Measurements from ENCODE around the gene PLEKHA7.
"Not testable (repeated sequence)": the region's sequence is repeated elsewhere in the genome, so short reads cannot be mapped to it uniquely, and the experiment has no call there.

PLEKHA7 gene

GRCh38 chr11:16874275-16874975, 139.8 kb downstream of the PLEKHA7 start:
- FAIRE-seq = no peak

GRCh38 chr11:16873289-16873688, 140.9 kb downstream of the PLEKHA7 start:
- no peak for FAIRE-seq

DNA sequence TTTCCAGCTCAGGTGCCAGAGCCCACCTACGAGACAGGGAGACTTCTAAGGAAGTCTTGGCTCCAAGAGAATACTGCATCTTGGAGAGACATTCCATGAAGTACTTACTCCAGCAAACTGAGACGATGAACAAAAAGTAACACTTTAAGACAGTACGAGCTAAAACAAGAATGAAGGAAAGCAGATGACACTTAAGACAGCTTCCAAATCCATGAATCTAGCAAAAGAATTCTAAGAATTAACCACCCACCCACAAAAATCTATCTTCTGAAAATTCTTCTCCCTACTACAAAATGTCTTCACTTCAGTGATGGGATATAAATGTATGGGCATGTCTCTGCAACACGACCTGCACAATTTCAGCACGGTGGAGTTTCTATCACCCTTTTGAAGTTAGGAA, 142.8 kb downstream of the PLEKHA7 start:
- FAIRE-seq = no peak

DNA sequence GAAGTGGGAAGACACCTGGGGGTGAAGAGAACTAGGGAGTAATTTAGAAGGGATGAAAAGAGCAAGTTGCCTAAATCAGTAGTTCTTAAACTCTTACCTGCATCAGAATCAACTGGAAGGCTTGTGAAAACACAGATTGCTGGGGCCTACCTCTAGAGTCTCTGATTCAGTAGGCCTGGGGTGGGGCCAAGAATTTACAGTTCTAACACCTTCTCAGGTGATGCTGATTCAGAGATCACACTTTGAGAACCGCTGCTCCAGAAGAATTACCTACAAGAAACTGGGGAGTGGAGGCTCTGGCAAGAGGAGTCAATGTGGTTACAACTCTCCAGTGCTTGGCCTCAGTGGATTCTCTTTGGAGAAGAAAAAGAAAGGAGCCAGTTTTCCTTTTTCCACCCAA, 147.1 kb downstream of the PLEKHA7 start:
- no peak for FAIRE-seq

GRCh38 chr11:16864428-16864827, 149.8 kb downstream of the PLEKHA7 start:
- FAIRE-seq = not testable (repeated sequence)

GRCh38 chr11:16863389-16863788, 150.8 kb downstream of the PLEKHA7 start:
- no peak for FAIRE-seq

- FAIRE-seq = no peak
Observed at GRCh38 chr11:16862726-16863125, 151.5 kb downstream of the PLEKHA7 start.

GRCh38 chr11:16861862-16862261, 152.4 kb downstream of the PLEKHA7 start:
- FAIRE-seq = no peak

- FAIRE-seq = no peak
Observed at GRCh38 chr11:16860617-16861016, 153.6 kb downstream of the PLEKHA7 start.

DNA sequence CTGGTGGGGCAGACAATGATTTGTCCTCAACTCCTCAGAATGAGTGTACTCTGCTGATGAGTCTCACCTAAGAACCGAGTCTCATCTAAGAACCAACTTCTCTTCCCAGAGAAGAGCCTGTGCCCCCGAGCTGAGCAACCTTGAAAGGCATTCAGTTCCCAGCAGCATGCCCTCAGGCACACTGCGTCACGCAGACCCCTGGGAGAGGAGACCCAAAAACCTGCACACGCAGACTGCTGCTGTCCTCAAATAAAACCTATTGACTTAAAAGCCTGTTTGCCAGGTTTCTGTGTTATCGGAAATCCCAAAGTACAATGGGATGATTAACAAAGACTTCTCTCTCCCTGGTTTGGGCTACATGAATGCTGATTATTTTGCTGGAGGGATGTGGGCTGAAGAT, 154.6 kb downstream of the PLEKHA7 start:
- FAIRE-seq = no peak

- FAIRE-seq = no peak
Observed at GRCh38 chr11:16857186-16857585, 157.0 kb downstream of the PLEKHA7 start.

- FAIRE-seq = no peak
Observed at GRCh38 chr11:16856022-16856471, 158.2 kb downstream of the PLEKHA7 start.

- no peak for FAIRE-seq
Observed at GRCh38 chr11:16854979-16855378, 159.2 kb downstream of the PLEKHA7 start.

GRCh38 chr11:16853859-16854258, 160.4 kb downstream of the PLEKHA7 start:
- no peak for FAIRE-seq

- no peak for FAIRE-seq
Observed at GRCh38 chr11:16853266-16853665, 160.9 kb downstream of the PLEKHA7 start.

- no peak for FAIRE-seq
Observed at GRCh38 chr11:16846305-16846704, 167.9 kb downstream of the PLEKHA7 start.

DNA sequence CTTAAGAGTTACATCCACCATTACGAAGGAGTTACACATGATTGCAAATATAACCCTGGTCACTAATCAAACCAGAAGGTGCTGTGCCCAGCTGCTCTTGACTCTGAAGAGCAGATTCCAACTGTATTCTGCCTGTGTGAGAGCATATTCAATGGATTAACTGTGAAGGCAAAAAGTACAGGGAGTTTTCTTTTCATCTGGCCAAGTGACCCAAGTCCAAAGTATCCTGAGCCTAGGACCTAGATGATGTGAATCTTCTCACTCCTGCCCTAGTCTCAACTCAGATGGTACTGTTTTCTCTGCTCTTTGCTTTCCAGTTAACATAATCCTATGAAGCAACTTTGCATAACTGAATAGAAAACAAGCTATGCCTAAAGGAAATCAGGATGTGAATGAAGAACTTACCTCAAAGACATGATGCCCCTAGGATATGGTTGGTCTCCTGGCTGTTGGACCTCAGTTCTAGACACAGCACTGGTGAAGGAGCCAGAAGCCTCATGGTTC, 169.9 kb downstream of the PLEKHA7 start:
- no peak for FAIRE-seq

- FAIRE-seq = no peak
Observed at GRCh38 chr11:16843294-16843693, 170.9 kb downstream of the PLEKHA7 start.

DNA sequence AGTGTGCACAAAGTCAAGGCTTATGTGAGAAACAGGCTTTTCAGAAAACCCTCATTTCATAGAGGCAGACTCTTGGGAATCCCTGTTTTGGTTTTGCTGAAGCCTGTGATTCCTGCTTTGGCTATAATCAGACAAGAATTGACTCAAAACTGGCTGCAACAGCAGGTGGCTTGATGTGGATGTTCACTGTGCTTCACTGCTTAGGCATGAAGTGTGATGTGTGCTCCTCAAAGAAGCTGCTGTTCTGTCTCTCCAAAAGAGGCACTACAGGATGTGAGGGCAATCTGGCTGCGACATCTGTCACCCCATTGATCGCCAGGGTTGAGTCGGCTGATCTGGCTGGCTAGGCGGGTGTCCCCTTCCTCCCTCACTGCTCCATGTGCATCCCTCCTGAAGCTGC, 172.2 kb downstream of the PLEKHA7 start:
- no peak for FAIRE-seq

- no peak for FAIRE-seq
Observed at GRCh38 chr11:16841481-16841880, 172.7 kb downstream of the PLEKHA7 start.

- no peak for FAIRE-seq
Observed at GRCh38 chr11:16840951-16841350, 173.3 kb downstream of the PLEKHA7 start.

DNA sequence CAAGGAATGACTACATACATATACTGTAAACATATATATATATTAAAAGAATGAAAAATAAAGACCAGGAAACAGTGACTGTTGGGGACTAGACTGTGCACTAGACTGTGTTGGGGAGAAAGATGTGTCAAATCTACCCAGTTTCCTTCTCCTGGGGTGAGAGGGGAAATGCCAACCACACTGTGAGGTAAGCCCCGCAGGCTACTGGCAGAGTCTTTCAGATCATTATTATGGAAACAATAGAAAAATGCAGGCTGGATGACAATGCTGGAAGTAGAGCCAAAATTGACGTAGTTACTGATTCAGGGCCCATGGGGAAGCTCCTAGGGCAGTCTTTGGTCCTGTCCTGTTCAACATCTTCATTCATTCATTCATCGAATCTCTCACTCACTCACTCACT, 174.4 kb downstream of the PLEKHA7 start:
- FAIRE-seq = no peak

DNA sequence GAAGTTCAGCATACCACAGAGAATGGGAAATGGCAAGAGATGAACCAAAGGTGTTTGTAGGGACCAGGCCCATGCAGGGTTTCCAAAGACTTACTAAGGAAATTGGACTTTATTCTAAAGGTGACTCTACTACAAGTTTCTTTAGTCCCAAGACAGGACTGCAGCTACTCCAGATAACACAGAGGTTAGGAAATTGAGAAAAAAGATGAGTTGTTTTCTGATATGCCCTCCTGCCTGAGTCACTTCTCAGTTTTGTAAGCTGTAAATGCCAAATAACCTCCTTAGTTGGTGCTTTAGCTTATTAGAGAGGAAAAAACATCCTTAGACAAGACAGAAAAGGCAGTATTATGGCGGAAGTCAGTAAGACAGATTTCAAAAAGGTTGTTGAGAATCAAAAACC, 179.8 kb downstream of the PLEKHA7 start:
- FAIRE-seq = no peak

- FAIRE-seq = no peak
Observed at GRCh38 chr11:16833026-16833425, 181.2 kb downstream of the PLEKHA7 start.

DNA sequence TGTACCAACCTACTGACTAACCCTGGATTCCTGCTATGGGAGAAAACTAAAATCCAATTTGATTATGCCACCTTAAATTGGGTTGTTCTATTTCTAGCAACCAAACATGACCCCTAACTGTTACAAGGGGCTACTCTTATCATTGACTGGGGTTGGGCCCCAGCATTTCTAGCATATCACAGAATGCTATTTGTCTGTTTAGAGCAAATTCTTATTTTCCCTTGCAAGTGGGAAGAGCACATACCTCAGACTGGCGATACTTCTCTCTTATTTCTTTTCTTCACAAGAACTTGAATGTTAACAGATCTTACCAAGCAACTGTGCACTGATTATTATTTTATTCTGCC, 182.0 kb downstream of the PLEKHA7 start:
- FAIRE-seq = no peak
